Femur (tissue), 1 donor: Measurements from ENCODE around the gene PLAU.
"Not testable (repeated sequence)": the region's sequence is repeated elsewhere in the genome, so short reads cannot be mapped to it uniquely, and the experiment has no call there.

Source experiments
- DNase-seq: peaks from one replicate; pipeline ENCODE4 v3.0.0-alpha.2; 2017

PLAU gene

GRCh38 chr10:73923935-73924598 is 13.1 kb downstream of the PLAU start:
- no peak for DNase-seq

DNA sequence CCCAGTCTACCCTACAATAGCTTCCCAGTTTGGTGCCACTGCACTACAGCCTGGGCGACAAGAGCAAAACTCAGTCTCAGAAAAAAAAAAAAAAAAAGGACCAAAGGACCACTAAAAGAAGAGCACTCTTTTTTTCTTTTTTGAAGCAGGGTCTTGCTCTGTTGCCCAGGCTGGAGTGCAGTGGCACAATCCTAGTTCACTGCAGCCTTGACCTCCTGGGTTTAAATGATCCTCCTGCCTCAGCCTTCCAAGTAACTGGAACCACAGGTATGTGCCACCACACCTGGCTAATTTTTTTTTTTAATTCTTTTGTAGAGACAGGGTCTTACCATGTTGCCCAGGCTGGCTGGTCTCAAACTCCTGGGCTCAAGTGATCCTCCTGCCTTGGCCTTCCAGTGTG is 14.0 kb downstream of the PLAU start:
- DNase-seq, result no peak

GRCh38 chr10:73925539-73925938 is 14.6 kb downstream of the PLAU start:
- DNase-seq, result no peak

GRCh38 chr10:73926152-73926764 is 15.3 kb downstream of the PLAU start:
- DNase-seq, result no peak

GRCh38 chr10:73930630-73931327 is 19.8 kb downstream of the PLAU start:
- DNase-seq, result not testable (repeated sequence)

- no peak for DNase-seq
These were observed 21.1 kb downstream of the PLAU start for GRCh38 chr10:73931767-73932619.

DNA sequence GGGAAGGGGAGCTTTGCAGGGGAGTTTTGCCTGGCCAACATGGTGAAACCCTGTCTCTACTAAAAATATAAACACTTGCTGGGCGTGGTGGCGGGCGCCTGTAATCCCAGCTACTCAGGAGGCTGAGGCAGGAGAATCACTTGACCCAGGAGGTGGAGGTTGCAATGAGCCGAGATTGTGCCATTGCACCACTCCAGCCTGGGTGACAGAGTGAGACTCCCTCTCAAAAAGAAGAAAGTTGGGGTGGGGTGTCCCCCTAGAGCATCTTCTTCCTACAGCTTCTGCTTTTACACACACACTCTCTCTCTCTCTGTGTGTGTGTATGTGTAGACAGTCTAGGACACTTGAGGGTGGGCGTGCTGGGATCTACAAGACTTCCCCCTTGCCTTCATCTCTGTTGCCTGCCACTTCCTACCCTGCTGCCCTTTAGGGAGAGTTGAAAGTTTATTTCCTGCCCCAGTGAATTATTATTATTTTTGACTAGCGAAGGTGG is 21.7 kb downstream of the PLAU start:
- no peak for DNase-seq

DNA sequence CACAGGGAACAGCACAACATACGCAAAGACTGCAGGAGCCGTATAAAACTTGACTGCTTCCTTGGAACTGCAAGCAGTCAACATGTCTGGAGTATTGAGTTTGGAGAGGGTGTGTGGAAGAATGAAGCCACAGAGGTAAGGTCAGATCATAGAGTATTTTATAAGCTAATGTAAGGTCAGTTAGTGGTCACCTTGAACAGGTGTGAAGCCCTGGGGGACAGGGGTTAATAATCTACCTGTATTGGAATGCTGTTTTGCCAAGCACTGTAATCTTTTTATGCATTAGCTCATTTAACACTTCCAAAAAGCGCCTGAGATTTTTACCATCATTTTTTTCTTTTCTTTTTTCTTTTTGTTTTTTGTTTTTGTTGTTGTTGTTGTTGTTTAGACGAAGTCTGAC is 23.1 kb downstream of the PLAU start:
- DNase-seq, result no peak

DNA sequence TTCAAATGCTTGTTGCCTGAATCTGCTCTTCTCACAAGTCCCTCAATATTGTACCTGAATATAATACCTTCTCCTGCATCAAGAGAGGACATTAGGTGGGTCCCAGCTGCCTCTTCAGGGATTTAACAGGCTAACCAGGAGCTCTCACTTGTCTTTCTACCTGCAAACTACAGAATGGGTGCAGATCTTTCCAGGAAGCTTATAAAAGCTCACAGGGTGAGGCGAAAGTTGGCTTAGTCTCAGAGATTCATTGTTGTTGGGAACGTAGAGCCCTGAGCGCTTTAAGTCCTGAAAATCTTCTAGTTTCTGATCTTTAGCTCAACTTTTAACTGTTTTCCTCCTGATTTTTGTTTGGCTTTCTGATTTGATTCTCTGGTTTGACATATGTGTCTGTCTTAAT is 25.0 kb downstream of the PLAU start:
- DNase-seq, result no peak

- DNase-seq, result no peak
These were observed 26.6 kb downstream of the PLAU start for GRCh38 chr10:73937333-73938043.

- peak; percentile 90 for DNase-seq
These were observed 29.8 kb downstream of the PLAU start for GRCh38 chr10:73940634-73941221.

DNA sequence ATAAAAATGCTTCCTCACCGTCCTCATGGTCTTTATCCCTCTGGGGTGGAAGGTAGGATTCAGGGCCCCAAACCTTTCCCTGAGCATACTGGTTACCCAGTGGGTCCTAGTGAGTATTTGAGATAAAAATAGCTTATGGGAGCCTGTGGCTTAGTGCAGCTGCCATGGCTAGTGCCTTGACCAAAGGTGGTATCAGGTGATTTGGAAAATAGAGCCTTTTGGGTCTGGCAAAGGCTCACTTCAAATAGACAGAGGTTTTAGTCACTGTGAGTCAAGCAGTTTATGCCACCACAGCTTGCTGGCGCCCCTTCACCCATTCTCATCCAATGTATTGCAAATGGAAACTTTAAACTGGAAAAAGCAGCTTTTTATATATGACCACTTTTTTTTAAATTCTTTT is 30.4 kb downstream of the PLAU start:
- no peak for DNase-seq

GRCh38 chr10:73944356-73945100 is 33.6 kb downstream of the PLAU start:
- no peak for DNase-seq

DNA sequence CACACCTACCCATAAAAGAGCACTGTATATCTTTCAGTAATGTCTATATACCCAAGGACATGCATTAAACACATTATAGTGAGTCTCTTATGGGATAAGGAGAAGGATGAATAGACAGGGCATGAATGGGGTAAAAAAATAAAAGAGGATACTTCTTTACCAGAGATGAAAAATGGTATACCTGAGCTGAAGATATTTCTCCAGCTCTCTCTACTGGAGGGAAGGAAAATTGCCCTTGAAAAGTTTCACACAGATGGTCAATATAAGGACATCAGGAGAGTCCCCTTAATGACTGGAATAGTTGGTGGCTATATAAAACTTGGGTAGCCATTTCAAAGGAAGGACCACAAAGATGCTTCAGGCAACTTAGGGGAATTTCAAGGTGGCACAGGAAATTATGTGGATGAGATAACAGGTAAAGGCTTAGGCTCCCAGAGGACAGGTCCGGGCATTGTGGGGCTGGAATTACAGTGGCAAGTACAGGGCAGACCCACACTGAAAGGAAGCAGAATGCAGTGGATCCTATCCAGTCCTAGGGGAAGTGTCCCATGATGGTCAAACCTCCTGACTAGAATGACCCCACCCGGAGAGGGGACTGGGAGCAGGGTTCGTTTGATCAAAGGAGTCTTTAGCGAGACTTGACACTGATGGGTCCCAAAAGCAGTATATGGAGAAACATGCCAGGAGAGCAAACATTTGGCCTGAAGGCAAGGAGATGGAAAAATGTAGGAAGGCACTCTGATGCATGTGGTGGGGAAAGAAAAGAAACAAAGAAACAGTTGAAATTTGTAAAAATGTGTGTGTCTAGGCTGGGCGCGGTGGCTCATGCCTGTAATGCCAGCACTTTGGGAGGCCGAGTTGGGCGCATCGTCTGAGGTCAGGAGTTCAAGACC is 35.6 kb downstream of the PLAU start:
- no peak for DNase-seq

DNA sequence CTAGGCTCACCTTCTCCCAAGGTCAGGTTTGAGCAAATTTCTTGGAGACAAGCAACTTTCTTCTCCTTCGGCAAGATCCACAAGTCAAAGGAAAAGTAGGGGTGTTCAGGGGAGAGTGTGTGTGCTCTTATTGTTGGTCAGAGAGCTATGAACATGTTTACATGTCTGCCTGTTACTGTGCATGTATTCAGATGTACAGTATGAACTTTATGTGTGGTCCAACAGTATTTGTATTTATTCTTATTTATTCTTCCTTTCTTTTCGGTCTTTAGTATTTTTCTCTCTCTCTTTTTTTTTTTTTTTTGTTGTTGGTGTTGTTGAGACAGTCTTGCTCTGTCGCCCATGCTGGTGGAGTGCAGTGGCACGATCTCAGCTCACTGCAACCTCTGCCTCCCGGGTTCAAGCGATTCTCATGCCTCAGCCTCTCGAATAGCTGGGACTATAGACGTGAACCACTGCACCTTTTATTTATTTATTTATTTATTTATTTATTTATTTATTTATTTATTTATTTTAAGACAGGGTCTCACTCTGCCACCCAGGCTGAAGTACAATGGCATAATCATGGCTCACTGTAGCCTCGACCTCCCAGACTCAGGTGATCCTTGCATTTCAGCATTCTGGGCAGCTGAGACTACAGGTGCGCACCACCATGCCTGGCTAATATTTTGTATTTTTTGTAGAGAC is 38.2 kb downstream of the PLAU start:
- no peak for DNase-seq

- DNase-seq, result peak; percentile 82
These were observed 39.4 kb downstream of the PLAU start for GRCh38 chr10:73950155-73950948.

GRCh38 chr10:73953665-73954064 is 42.7 kb downstream of the PLAU start:
- peak; percentile 66 for DNase-seq

DNA sequence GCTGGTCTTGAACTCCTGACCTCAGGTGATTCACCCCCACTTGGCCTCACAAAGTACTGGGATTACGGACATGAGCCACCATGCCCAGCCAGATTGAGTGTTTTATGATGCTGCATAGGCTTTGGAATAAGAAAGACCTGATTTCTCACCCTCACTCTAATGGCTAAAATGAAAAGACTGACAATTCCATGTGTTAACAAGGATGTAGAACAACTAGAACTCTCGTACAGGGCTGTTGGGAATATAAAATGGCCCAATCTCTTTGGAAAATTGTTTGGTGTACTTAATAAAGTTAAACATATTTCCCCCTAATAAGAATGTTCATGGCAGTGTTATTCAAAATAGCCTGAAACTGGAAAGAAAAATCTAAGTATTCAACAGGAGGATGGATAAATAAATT is 43.8 kb downstream of the PLAU start:
- DNase-seq, result no peak

- DNase-seq, result no peak
These were observed 44.8 kb downstream of the PLAU start for GRCh38 chr10:73955719-73956118.
